GM10266 (cell line): ENCODE results near the gene KIF6.

Experiments used
- DNase-seq: peaks from one replicate; pipeline ENCODE4 v3.0.0; 2012; ENCODE audit errors: extremely low spot score
- TF ChIP-seq, protein P1 (sequence below): IDR thresholded peaks from 2 replicates; pipeline ENCODE4 v1.5.1; 2012; ENCODE audit warnings: mild to moderate bottlenecking, low read depth; ENCODE audit not compliant: control insufficient read depth, insufficient read depth; ENCODE audit errors: missing control alignments

KIF6 gene

DNA sequence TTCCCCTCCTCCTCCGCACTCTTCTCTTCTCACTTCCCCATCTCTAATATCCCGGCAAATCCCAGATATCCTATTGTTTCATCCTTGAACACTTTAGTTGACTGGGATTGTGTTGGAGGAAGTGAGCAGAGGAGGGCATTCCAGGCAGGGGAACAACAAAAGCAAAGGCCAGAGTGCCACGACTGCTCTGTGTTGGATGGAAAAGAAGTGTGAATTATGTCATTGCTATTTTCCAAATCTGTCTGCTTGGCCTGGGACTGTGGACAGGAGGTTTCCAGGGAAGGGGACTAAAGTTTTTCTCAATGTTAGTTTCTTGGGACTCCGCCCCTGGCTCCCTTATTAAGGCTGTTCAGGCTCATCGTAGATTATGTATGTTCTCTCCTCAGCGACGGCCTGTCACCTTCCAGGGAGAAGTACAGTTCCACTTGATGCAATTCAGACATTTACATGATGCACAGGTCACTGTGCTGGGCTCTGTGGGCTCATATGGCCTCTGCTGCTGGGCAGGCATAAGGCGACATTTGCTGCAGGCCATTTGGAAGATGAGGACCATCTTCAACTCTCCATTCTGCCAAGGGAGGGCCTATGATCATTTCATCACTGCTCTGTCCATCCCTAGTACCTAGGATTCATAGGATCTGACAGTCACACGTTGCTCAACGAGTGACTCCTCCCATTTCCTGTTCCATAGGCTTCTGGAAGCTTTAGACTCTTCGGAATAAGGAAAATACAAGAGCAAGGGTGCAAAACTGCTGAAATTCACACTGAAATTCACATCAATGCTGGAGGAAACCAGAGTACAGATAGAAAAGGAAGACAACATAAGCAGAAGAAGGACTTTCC is 303.6 kb downstream of the KIF6 start:
- DNase-seq, result no peak

DNA sequence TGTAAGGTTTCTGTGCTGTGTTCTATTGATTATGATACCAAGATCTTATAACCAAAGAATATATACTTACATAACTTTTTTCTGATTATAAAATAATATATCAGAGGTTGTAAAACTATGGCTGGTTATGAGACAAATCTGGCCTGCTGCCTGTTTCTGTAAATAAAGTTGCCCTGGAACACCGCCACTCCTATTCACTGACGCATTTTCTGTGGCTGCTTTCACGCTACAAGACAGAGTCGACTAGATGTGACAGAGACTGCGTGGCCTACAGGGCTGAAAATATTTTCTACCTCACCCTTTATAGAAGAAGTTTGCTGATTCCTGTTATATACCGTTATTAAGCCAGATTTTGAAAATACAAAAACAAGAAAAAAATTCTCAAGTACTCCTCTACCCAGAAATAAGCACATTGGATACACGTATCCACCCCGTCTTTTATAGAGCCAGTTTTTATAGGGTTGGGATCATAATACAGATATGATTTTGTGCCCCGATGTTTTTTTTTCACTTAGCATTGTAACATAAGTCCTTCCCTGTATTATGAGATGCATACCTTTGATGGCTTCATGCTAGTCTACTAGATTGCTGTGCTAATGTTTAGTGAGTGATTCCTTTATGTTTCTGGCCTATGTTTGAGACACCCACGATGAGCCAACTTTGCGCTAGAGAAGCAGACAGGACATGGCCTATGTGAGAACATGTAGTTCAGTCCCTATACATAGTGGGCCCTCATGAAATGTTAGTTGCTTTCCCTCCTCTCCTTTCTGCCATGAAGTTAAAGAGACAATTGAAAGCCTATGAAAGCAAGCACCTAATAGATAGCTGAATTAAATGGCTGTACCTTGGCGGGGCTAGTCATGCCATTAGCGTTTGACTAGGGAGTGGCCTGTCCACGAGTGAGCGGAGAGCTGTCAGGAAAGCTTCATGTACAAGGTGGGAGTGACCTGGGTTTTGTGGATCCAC is 304.6 kb downstream of the KIF6 start:
- no peak for DNase-seq
- TF ChIP-seq, protein P1, sequence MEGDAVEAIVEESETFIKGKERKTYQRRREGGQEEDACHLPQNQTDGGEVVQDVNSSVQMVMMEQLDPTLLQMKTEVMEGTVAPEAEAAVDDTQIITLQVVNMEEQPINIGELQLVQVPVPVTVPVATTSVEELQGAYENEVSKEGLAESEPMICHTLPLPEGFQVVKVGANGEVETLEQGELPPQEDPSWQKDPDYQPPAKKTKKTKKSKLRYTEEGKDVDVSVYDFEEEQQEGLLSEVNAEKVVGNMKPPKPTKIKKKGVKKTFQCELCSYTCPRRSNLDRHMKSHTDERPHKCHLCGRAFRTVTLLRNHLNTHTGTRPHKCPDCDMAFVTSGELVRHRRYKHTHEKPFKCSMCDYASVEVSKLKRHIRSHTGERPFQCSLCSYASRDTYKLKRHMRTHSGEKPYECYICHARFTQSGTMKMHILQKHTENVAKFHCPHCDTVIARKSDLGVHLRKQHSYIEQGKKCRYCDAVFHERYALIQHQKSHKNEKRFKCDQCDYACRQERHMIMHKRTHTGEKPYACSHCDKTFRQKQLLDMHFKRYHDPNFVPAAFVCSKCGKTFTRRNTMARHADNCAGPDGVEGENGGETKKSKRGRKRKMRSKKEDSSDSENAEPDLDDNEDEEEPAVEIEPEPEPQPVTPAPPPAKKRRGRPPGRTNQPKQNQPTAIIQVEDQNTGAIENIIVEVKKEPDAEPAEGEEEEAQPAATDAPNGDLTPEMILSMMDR, result no peak

More for the DNA sequence above, 303.6 kb downstream of the KIF6 start:
- TF ChIP-seq, protein P1, result no peak

DNA sequence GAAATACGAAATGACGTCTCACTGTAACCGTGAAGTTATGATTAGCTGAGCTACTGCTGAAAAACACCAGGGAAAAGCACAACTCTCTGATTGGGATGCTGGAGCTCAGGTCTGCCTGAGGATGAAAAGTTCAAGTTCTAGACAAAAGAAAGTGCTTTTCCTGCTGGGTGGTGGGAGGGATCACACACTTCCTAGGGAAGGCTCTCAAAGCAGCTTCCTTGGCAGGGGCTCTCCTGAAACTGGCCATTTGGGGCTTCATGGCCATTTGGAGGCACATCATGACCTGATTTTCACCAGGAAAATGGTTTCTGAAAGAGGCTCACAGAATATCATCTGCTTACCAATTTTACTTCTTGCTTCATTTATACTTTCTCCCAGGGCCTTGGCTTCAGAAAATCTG is 305.6 kb downstream of the KIF6 start:
- no peak for DNase-seq
- TF ChIP-seq, protein P1, result no peak

DNA sequence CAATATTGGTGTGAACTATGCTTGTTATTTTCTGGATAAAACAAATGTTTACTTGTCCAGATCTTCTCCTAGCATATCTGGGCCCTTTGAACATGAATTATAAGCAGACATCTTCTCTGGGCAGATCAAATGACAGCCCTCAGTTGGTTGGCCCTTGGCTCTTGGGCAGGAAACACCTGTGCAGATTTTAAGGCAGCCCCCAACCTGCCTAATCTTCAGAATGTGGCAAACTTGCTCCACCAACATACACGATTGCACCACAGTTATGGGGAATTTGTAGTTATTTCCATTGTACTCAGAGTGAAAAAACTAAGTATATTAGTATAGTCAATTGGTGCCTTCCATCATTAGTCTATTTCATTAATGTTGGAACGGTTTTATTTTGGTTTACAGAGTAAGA is 307.8 kb downstream of the KIF6 start:
- no peak for DNase-seq
- TF ChIP-seq, protein P1, result no peak

DNA sequence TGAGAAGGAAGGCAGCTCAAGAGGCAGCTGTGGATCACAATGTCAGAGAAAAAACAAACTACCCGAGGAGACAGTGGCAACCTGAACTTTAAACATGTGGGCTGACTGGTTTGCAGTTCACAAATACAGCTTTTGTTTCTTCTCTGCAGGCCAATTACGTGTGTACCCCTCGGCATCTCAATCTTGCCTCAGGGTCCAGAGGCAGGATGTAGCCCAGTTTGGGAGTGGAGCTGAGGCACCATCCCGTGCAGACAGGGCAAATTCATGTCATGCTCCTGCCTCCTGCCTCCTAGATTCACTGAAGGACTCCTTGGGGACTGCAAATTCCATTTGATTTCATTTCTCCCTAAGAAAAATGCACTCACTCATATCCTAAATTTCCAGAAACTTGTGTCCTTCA is 308.5 kb downstream of the KIF6 start:
- DNase-seq, result no peak
- TF ChIP-seq, protein P1, result no peak

DNA sequence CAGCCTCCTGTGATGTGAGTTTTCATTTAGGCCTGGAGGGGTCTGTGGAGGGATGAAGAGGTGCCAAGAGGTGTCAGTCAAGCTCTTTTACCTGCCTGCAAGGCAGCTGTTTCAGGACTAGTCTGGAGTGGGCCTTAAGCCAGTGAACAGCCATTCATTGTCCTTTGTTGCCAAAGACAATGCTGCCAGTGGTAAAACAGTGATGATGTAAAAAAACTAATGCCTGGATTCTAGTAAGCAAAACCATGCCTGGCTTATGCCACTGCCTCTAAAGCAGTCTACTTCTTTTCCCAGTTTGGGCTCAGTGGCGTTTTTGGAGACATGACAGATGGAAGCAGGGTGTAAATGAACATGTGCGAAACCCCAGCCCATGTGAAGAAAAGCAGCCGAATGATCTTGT is 309.2 kb downstream of the KIF6 start:
- no peak for DNase-seq
- TF ChIP-seq, protein P1, result no peak
